Sciatic nerve (tissue), 2 donors: ENCODE results near the gene REXO4. TPM values are rescaled to one million over a fixed set of nuclear protein-coding genes. Genes with fewer than 3 reads are reported as not detected.

Source experiments
- ATAC-seq: fragments of 200-7000 bp; cut with Tn5 transposase; one replicate; pipeline ENCODE4 v1.9.1; 2020; ENCODE audit warnings: mild to moderate bottlenecking, moderate library complexity
- DNase-seq: peaks from one replicate; pipeline ENCODE4 v3.0.0-alpha.2; 2020; ENCODE audit warnings: low spot score
- intact Hi-C: fragments of 100-400 bp; cut with DNase I; formaldehyde crosslinking; loops from one replicate; pipeline ENCODE4 v1.14.2; 2022
- total RNA-seq: library from RNA; stranded (reverse); fragmentation: NEBNext Ultra II Directional; extraction: Animal tissue kit (Norgen Biotek cat#: 25700); gene quantifications from one replicate; pipeline ENCODE4 v1.2.1, GENCODE V29; 2021
- donor health status: DM: no; HTN: no; CAD: no.
- donor health status: DM: no; HTN: no; CAD: no.

The REXO4 gene
- 23.8 TPM for total RNA-seq

GRCh38 chr9:133417541-133418461 is at the start of gene REXO4:
REXO4 (minus strand) TSS chr9:133418010; CDS start chr9:133417844, 166 bp downstream.
- intact Hi-C loops = no loop called here
- ATAC-seq = peak; percentile 96
- DNase-seq = peak; percentile 85

GRCh38 chr9:133467101-133467500 is 49.3 kb upstream of the REXO4 start:
- intact Hi-C loops = no loop called here
- ATAC-seq (no peak), DNase-seq (no peak)

- intact Hi-C loops = no loop called here
- ATAC-seq = no peak
- DNase-seq = no peak
Observed at GRCh38 chr9:133465984-133466383, 48.2 kb upstream of the REXO4 start.

GRCh38 chr9:133464638-133465037 is 46.8 kb upstream of the REXO4 start:
- no peak for DNase-seq
- no peak for ATAC-seq
- intact Hi-C loops = no loop called here

- DNase-seq (no peak), ATAC-seq (no peak)
- intact Hi-C loops = no loop called here
Observed at GRCh38 chr9:133463864-133464615, 46.2 kb upstream of the REXO4 start.

GRCh38 chr9:133463234-133463863 is 45.5 kb upstream of the REXO4 start:
- ATAC-seq = no peak
- intact Hi-C loops = no loop called here

GRCh38 chr9:133461975-133462374 is 44.2 kb upstream of the REXO4 start:
- no peak for DNase-seq
- ATAC-seq = no peak
- intact Hi-C loops = no loop called here

More at GRCh38 chr9:133463234-133463863, 45.5 kb upstream of the REXO4 start:
- no peak for DNase-seq

GRCh38 chr9:133460405-133461175 is 42.8 kb upstream of the REXO4 start:
- intact Hi-C loops = no loop called here
- peak; percentile 79 for DNase-seq
- ATAC-seq = peak; percentile 1

GRCh38 chr9:133459476-133460404 is 41.9 kb upstream of the REXO4 start, which contains the start of gene CACFD1:
CACFD1 (plus strand) TSS chr9:133459978; CDS start chr9:133460067, 89 bp downstream.
- DNase-seq (peak; percentile 97), ATAC-seq (peak; percentile 95)
- intact Hi-C loops = no loop called here

- no peak for ATAC-seq
- intact Hi-C loops = no loop called here
- no peak for DNase-seq
Observed at GRCh38 chr9:133458643-133459312, 41.0 kb upstream of the REXO4 start.

GRCh38 chr9:133457748-133458147 is 39.9 kb upstream of the REXO4 start:
- ATAC-seq (no peak), DNase-seq (no peak)
- intact Hi-C loops = no loop called here

- ATAC-seq = no peak
- DNase-seq = no peak
- intact Hi-C loops = no loop called here
Observed at GRCh38 chr9:133457233-133457632, 39.4 kb upstream of the REXO4 start.

GRCh38 chr9:133456409-133456808 is 38.6 kb upstream of the REXO4 start:
- ATAC-seq = no peak
- DNase-seq = no peak
- intact Hi-C loops = no loop called here

- DNase-seq (no peak), ATAC-seq (no peak)
- intact Hi-C loops = no loop called here
Observed at GRCh38 chr9:133455936-133456335, 38.1 kb upstream of the REXO4 start.

- ATAC-seq = no peak
- intact Hi-C loops = no loop called here
- no peak for DNase-seq
Observed at GRCh38 chr9:133454943-133455673, 37.3 kb upstream of the REXO4 start.

- ATAC-seq (no peak), DNase-seq (no peak)
- intact Hi-C loops = no loop called here
Observed at GRCh38 chr9:133454325-133454724, 36.5 kb upstream of the REXO4 start.

- no peak for ATAC-seq
- intact Hi-C loops = no loop called here
- DNase-seq = no peak
Observed at GRCh38 chr9:133453651-133454050, 35.8 kb upstream of the REXO4 start.
